GM20431 (cell line): ENCODE data around the gene DIDO1.
"Not testable (repeated sequence)": the region's sequence is repeated elsewhere in the genome, so short reads cannot be mapped to it uniquely, and the experiment has no call there.

Experiments used
- in situ Hi-C: fragments of 300-500 bp; cut with MseI, MboI; formaldehyde crosslinking; loops from one replicate; pipeline ENCODE4 v1.15.0; 2020; ENCODE audit warnings: low sequenced_read_pairs; ENCODE audit not compliant: unreplicated experiment

Gene DIDO1

GRCh38 chr20:62962891-62963613 is 36.7 kb upstream of the DIDO1 start:
- in situ Hi-C loops: no loop called here

- in situ Hi-C loops: no loop called here
Observed at GRCh38 chr20:62962221-62962879, 36.0 kb upstream of the DIDO1 start.

- in situ Hi-C loops: no loop called here
Observed at GRCh38 chr20:62961799-62962198, 35.5 kb upstream of the DIDO1 start.

GRCh38 chr20:62961310-62961783 is 35.0 kb upstream of the DIDO1 start:
- in situ Hi-C loops: no loop called here

GRCh38 chr20:62960446-62961309 is 34.4 kb upstream of the DIDO1 start:
- in situ Hi-C loops: not testable (repeated sequence)

- in situ Hi-C loops: no loop called here
Observed at GRCh38 chr20:62959998-62960436, 33.7 kb upstream of the DIDO1 start.

GRCh38 chr20:62959101-62959971 is 33.0 kb upstream of the DIDO1 start:
- in situ Hi-C loops: no loop called here

GRCh38 chr20:62958388-62959100 is 32.2 kb upstream of the DIDO1 start:
- in situ Hi-C loops: no loop called here

- in situ Hi-C loops: no loop called here
Observed at GRCh38 chr20:62957136-62958117, 31.1 kb upstream of the DIDO1 start.

- in situ Hi-C loops: no loop called here
Observed at GRCh38 chr20:62956387-62957135, 30.3 kb upstream of the DIDO1 start.

- in situ Hi-C loops: no loop called here
Observed at GRCh38 chr20:62955519-62956386, 29.4 kb upstream of the DIDO1 start.

- in situ Hi-C loops: no loop called here
Observed at GRCh38 chr20:62953839-62954703, 27.8 kb upstream of the DIDO1 start.

- in situ Hi-C loops: no loop called here
Observed at GRCh38 chr20:62952968-62953838, 26.9 kb upstream of the DIDO1 start.

- in situ Hi-C loops: no loop called here
Observed at GRCh38 chr20:62952373-62952967, 26.2 kb upstream of the DIDO1 start, which contains the start of gene SLC17A9. Gene SLC17A9, plus strand, starts transcription at chr20:62952709. Its CDS starts 122 bp downstream, at chr20:62952831.
